GM18526 (cell line): ENCODE measurements around the gene SEMA5B.

Experiments used
- POLR2A ChIP-seq: IDR thresholded peaks from 3 replicates; pipeline ENCODE4 v1.6.1; 2011; ENCODE audit not compliant: insufficient read length; ENCODE audit errors: extremely low read depth

Gene SEMA5B

GRCh38 chr3:123021388-123021787 lies 6.2 kb downstream of the SEMA5B start:
- TF ChIP-seq POLR2A = no peak

- TF ChIP-seq POLR2A = no peak
Measured at GRCh38 chr3:123020709-123021108, 6.9 kb downstream of the SEMA5B start.

- TF ChIP-seq POLR2A = no peak
Measured at GRCh38 chr3:123019591-123019990, 8.0 kb downstream of the SEMA5B start.

GRCh38 chr3:123019161-123019560 lies 8.4 kb downstream of the SEMA5B start:
- no peak for TF ChIP-seq POLR2A

DNA sequence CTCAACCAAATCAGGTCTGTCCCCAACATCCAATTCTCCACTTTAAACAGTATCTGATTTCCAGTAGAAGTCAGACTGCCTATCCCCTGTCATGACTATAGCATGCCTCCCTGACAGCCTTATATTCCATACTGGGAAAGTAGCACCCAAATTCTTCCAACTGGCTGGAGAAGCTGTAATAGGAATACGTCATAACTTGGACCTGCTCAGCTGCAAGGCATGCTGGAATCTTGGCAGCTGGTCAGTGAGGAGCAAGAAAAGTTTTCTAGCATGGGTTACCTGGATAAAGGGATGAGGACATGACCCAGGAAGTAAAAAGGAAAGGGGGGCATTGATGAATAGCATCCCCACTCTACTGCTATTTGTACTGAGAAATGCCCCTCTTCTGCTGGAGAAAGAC lies 8.9 kb downstream of the SEMA5B start:
- no peak for TF ChIP-seq POLR2A

DNA sequence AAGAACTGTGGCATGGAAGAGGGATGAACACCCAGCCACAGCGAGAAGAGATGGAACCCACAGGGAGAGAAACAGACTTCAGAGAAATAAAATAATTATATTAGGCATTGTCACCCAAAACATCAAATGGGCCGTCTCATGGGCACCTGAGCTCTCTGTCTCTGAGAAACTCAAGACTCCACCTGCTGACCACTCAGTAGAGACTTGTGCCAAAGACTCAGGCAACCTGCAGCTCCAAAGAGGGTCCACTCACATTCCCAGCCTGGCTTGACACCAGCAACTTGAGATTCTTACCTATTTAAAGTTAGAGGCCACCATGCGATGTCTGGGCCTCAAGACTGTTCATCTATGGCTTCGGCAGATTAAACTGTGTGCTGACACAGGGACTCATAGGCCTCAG lies 12.0 kb downstream of the SEMA5B start:
- no peak for TF ChIP-seq POLR2A

DNA sequence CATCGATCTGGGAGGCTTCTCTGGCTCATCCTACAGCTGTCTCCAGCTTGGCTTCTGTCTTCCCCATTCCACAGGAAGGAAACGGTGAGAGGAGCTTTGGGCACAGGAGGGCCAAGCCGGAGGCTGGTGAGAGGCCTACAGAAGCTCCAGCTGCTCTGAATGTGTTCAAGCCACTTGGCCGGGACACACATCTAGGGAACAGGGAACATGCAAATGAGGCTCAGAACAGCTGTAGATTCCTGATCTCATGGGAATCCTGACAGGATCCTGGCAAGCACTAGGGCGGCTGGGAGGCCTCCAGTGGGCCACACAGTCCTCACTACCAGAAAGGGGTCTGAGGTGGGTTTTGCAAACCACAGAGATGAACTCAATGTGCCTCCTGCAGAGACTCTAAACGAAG lies 13.7 kb downstream of the SEMA5B start:
- TF ChIP-seq POLR2A = no peak

DNA sequence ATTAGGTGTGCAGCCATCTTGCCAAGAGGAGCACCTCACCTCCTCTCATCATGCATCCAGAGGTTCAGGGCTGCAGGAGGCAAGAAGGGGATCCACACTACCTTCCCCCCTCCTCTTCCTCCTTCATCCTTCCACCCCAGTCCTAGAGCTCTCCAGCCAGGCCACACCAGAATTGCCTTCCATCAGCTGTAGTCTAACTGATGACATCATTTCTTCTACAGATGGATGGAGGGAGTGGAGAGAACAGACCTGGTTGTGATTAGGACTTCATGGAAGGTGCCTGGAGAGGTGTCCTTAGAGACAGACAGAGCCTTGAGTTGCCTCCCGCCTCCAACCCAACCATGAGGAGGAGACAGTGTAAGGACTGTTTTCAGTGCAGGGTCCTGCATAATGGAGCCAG lies 14.9 kb downstream of the SEMA5B start:
- TF ChIP-seq POLR2A = no peak

- no peak for TF ChIP-seq POLR2A
Measured at GRCh38 chr3:123011447-123011846, 16.1 kb downstream of the SEMA5B start.

DNA sequence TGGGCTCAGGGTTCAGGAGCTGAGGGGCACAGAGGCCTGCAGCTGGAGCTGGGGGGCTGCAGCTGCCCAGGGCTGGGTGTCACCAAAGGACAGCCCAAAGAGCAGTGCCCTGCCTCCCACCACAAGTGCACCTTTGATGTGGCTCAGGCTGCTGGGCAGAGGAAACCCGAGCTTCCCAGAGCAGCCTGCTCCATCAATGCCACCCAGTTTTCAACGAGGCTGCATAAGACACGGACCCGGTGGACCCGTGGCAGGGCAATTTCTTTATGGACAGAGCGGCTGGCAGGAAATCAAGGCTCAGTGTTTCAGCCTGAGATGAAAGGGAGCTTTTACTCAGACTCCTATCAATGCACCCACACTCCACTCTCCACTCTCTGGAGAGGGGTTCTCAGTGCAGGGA lies 18.7 kb downstream of the SEMA5B start:
- no peak for TF ChIP-seq POLR2A

DNA sequence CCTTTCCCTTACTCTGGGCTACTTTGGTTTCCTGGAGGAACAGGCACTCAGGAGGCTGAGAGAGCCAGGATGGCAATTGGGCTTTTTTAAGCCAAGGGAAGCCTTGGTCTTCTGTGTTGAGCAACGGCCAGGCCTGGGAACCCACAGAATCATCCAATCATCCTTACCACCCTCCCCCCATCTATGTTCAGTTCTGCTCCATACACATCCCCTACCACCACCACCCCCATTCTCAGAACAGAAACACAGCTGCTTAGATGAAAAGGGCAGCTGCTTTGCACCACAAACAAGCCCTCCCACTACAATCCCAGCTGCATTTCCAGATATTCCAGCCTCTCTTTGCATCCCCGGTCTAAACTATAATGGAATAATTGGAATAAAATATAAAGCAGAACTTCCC lies 21.0 kb downstream of the SEMA5B start:
- TF ChIP-seq POLR2A = no peak

DNA sequence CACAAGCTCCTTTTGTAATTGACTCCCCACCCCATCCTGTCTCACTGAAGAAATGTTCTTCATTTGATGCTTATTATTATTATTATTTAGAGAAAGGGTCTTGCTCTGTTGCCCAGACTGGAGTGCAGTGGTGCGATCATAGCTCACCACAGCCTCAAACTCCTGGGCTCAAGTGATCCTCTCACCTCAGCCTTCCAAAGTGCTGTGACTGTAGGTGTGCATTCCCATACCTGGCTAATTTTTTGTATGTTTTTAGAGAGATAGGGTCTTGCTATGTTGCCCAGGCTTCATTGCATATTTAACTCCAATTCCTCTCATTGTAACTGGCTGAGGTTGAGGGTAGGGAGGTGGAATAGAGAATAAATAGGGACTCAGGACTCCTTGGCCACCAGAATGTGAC lies 22.3 kb downstream of the SEMA5B start:
- TF ChIP-seq POLR2A = no peak

DNA sequence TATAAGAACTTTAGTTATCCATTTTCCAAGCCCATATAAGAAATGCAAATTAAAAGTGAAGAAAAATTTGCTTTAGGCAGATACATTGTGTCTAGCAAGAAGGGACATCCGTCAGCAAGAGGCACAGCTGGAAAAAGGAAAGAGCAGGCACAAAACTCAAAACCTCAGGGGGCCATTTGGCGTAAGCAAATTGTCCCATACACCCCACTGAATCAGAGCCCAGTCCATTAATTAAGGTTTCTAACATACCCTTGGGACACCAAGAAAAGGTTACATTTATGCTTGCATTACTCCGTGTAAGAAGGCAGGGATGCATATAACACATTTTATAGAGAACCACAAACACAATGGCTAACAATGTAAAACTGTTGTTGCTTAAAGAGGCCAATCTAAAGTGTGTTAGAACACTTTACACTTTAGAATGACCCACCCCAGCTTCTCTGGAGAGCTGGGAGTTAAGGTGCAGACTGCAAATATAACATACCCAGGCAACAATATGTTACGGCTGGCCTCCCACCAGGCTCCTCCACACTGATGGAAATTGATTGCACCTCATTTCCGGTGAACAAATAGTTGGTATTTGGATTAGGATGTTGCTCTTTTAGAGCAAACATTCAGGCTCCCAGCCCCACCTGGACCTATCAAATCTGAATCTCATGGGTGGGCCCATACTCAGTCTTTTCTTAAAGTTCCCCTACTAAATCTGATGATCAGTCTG lies 23.2 kb downstream of the SEMA5B start:
- no peak for TF ChIP-seq POLR2A

- no peak for TF ChIP-seq POLR2A
Measured at GRCh38 chr3:123002749-123003497, 24.6 kb downstream of the SEMA5B start.

- TF ChIP-seq POLR2A = no peak
Measured at GRCh38 chr3:123002100-123002748, 25.3 kb downstream of the SEMA5B start.

DNA sequence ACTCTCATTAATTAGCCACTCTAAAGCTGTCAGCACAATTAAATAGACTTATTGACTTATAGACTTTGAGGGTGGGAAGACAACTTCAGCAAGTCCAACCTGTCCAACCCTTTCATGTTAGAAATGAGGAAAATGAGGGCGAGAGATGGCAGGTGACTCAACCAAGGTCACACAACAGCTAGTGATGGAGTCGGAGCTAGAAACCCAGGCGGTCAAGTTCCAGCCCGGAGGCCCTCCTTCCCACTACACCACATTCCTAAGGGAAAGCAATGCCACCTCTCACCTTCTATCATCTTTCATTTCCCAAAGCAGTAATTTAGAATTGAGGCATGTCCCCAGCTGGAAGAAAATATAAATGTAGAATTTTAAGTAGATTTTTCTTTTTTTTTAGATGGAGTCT lies 28.7 kb downstream of the SEMA5B start:
- TF ChIP-seq POLR2A = no peak
